Skeletal muscle cell (primary cell): Measurements from ENCODE around the gene GALNT2.

Experiments used
- DNase-seq: peaks from one replicate; pipeline ENCODE4 v3.0.0-alpha.2; 2010; ENCODE audit warnings: low read depth
- H3K4me3 ChIP-seq: 2 replicates; pipeline ENCODE4 v1.5.1; 2011; ENCODE audit warnings: low read depth, mild to moderate bottlenecking, control low read depth, low read length, moderate library complexity

The GALNT2 gene

GRCh38 chr1:230150615-230151014, 83.6 kb downstream of the GALNT2 start:
- no peak overlapping the region for H3K4me3 ChIP-seq
- no peak for DNase-seq

DNA sequence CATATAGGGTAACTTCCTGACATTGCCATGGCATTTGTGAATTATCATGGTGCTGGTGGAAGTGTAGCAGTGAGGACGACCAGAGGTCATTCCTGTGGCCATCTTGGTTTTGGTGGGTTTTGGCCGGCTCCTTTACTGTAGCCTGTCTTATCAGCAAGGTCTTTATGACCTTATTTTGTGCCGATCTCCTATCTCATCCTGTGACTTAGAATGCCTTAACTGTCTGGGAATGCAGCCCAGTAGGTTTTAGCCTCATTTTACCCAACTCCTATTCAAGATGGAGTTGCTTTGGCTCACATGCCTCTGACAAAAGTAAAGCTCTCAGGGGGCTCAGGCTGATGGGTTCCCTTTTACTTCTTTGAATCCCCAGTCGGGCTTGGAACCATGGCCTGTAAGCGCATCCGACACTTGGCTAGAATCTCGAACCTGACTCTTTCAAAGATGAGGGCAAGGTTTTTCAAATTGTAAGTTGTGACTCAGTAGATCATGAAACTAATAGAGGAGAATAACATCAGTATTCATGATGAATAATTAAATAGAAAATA, 85.0 kb downstream of the GALNT2 start:
- no peak for DNase-seq
- H3K4me3 ChIP-seq = no peak overlapping the region

- no peak for DNase-seq
- no peak overlapping the region for H3K4me3 ChIP-seq
Measured at GRCh38 chr1:230152999-230153398, 86.0 kb downstream of the GALNT2 start.

DNA sequence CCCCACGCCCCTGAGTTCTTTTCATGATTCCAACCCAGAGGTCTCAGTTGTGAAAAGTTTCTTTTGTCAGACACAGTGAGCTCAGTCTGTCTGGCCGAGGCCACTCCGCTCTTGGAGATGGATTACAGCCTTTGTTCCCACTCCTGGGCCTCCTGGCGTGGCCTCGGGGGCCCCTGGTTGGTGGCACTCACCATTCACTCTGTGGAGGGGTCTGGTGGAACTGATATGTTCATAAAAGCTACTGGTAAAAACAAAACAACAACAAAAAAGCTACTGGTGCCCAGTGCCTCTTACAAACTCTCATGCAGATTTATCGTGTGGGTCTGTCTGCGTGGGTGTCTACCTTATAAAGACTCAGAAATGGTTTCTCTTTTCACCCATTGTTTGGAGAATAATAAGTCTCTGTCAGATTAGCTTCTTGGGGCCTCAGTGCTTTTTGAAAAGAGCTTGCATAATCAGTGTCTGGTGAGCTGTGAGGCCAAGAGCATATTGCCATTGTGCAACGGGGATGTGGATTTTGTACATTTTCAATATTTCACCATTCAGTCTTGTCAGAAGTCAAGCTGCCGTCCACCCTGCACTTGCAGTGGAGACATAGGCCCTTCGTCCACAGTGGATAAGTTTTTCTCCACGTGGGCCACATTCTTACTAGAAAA, 86.7 kb downstream of the GALNT2 start:
- DNase-seq = peak; percentile 76
- H3K4me3 ChIP-seq = no peak overlapping the region

DNA sequence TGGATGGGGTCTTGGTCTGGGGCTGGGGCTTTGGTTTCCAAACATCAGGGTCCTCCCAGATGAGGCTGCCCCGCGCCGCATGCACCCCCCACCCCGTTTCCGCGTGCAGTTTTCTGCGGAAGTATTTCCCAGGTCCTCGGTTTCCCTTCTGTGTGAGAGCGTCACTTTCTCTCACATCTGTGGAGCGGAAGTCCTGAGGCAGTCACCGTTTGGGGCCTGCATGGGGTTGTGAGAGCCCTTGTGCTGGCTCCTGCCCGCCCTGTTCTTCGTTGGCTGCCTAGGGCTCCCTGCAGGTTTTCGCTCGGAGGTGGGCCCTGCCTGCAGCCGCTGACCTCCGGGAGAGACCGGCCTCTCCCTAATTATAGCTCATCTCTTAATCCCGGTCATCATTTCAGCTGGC, 88.0 kb downstream of the GALNT2 start:
- no peak overlapping the region for H3K4me3 ChIP-seq

DNA sequence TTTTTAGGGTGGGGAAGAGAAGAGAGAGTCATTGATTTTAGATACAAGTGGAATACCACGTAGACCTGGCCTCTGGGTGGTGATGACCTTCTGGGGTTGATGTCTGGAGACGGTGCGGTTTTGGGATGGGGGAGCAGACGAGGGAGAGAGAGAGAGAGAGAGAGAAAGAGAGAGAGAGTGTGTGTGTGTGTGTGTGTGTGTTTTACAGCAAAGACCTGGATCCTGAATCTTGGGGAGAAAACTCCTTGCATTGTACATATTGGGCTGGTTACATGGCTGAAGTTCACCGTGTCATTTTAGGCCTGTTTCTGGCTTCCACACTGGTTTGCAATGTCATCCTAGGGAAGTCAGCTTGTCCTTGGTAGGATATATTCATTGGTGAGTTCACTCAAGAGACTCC, 89.0 kb downstream of the GALNT2 start:
- no peak overlapping the region for H3K4me3 ChIP-seq
- DNase-seq = no peak

More for the DNA sequence above, 88.0 kb downstream of the GALNT2 start:
- no peak for DNase-seq

DNA sequence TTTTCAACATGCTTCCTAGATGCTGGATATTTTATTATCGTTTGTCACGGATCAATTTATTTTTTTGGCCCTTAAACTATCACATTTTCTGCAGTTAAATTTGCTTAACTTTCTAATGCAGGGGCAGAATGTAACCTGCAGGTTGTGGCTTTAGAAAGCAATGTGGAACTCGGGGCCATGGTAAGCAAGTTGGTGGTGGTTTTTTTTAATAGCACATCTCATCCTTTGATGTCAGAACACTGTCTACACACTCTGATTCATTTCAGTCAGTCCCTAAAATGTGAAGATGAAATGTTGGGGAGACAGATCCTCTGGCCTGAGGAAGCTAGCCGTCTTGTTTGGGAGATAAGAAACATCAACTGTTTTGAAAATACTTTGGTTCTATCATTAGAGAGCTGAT, 89.5 kb downstream of the GALNT2 start:
- H3K4me3 ChIP-seq = no peak overlapping the region
- DNase-seq = no peak

- no peak overlapping the region for H3K4me3 ChIP-seq
Measured at GRCh38 chr1:230157420-230158390, 90.7 kb downstream of the GALNT2 start.

DNA sequence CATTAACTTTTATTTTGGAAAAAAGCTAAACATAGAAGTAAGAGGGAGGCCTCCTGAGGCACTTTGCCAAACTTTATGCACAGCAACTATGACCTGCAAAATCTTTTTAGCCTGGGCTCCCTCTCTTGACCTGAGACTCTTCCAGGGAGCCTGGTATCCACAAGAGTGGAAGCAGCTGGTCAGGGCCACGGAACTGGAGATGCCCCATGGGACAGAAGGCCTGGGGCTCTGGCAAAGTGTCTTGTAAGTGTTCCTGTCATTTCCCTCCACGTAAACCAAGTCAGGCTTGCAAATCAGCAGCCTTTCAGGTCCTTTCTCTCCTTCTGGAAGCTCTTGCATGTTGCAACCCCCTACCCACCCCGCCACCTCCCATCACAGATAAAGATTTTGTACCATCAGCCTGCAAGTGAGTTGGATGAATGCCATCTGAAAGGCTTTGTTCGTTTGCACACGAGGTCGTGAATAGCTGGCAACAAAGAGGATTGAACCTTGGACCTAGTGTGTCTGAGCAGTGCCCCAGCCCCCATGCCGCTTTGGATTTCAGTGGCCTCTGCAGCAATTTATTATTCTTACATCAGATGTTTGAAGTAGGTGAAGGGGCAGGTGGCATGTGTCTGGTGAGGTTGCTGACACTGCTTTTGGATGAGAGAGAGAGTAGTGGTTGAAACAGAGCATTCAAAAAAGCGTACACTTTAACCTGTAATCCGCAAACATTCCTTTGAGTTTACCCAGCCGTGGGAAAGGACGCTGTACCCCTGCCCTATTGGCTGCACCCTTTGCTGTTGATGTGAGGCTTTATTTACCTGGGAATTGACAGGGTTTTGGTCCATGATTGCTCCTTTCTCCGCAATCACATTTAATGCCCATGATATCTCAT, 91.6 kb downstream of the GALNT2 start:
- no peak for DNase-seq
- no peak overlapping the region for H3K4me3 ChIP-seq

More at GRCh38 chr1:230157420-230158390, 90.7 kb downstream of the GALNT2 start:
- no peak for DNase-seq

- H3K4me3 ChIP-seq = no peak overlapping the region
- DNase-seq = no peak
Measured at GRCh38 chr1:230159580-230159979, 92.5 kb downstream of the GALNT2 start.

GRCh38 chr1:230160957-230161771, 94.1 kb downstream of the GALNT2 start:
- no peak overlapping the region for H3K4me3 ChIP-seq
- DNase-seq = no peak

GRCh38 chr1:230163205-230163604, 96.2 kb downstream of the GALNT2 start:
- H3K4me3 ChIP-seq = no peak overlapping the region
- peak; percentile 86 for DNase-seq

DNA sequence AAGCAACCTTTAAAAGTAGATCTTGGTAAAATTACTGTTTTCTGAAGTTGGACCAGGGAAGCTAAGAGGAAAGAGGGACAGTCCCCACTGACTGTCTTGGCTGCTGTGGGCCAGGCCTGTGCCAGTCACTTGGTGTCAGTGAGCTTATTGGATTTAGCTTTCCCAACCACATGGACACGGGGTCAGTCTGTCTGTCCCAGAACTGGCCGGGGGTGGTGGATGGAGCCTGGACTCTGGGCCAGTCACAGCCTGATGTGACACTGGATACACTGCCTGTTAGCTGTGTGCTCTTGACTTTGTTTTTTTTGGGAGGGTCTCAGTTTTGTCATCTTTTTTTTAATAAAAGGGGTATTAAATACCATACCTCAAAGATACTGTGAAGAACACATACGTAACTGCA, 96.7 kb downstream of the GALNT2 start:
- H3K4me3 ChIP-seq = no peak overlapping the region
- no peak for DNase-seq

GRCh38 chr1:230165536-230165935, 98.5 kb downstream of the GALNT2 start:
- no peak for DNase-seq

GRCh38 chr1:230166366-230167132, 99.5 kb downstream of the GALNT2 start:
- DNase-seq = no peak
- no peak overlapping the region for H3K4me3 ChIP-seq

More at GRCh38 chr1:230165536-230165935, 98.5 kb downstream of the GALNT2 start:
- H3K4me3 ChIP-seq = no peak overlapping the region

DNA sequence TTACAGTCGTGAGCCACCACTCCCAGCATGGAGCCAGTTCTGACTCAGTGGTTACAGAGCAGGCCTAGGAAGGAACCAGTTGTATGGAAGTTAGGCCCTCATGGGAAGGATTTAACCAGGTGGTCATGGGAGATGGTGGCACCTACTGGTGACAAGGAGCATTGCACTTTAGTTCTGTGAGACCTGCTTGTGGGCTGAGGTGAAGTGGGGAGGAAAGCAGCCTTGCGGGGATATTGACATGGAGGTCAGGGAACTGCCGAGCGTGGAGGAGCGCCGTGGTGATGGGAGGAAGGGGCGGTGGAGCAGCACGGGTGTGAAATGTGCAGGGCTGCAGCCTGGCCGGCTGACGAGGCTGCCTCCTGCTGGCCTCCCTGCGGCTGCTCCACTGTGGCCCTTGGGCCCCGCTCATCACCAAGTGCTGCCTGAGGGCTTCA, 100.4 kb downstream of the GALNT2 start:
- DNase-seq = no peak
- no peak overlapping the region for H3K4me3 ChIP-seq

DNA sequence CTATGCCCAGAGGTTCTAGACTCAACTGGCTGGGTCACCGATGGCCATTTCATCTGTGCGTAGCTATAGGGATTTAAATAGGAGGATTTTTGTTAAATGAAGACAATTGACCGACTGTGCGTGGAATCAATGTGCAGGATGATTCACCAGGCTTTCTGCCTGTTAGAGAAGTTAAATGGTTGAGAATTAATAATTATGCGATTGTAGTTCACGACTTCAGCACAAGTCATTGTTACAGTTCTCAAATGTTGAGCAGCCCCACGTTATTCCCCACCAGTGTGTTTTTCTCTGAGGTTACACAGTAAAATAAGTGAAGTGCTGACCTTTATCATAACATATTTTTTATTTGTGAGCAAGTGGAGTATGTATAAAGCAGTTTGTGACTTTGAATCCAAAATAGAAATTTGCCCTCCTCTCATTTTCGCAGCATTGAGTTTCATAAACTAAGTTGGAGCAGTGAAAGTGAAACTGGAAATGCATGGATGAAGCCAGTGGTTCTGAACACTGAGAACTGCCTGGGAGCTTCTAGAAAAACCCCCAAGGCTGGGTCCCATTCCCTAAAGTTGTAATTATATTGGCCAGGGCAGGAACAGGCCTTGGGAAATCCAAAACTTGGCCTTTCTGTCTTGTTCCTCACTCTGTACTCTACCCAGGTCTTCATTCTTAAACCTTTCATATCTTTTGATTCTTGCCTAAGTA, 102.6 kb downstream of the GALNT2 start:
- no peak for DNase-seq
- no peak overlapping the region for H3K4me3 ChIP-seq
